SK-N-DZ (cell line): ENCODE results near the gene CDH6. TPM values are rescaled to one million over a fixed set of nuclear protein-coding genes. Genes with fewer than 3 reads are reported as not detected.

ENCODE experiments used
- DNase-seq: peaks from one replicate; pipeline ENCODE4 v3.0.0-alpha.2; 2015; ENCODE audit warnings: low spot score
- polyA plus RNA-seq, 2 experiments: library from polyadenylated mRNA; depleted of rRNA; stranded (reverse); fragments of >200 nt; gene quantifications; 2 replicates each; pipeline ENCODE4 v1.2.3, GENCODE V29; 2014

CDH6 gene
- 6.0 and 6.2 TPM in 2 replicates for polyA plus RNA-seq (2014; cell fraction: cytosol; rRNA removed)
- 3.6 and 3.8 TPM in 2 replicates for polyA plus RNA-seq (2014; cell fraction: nucleus; rRNA removed)

DNA sequence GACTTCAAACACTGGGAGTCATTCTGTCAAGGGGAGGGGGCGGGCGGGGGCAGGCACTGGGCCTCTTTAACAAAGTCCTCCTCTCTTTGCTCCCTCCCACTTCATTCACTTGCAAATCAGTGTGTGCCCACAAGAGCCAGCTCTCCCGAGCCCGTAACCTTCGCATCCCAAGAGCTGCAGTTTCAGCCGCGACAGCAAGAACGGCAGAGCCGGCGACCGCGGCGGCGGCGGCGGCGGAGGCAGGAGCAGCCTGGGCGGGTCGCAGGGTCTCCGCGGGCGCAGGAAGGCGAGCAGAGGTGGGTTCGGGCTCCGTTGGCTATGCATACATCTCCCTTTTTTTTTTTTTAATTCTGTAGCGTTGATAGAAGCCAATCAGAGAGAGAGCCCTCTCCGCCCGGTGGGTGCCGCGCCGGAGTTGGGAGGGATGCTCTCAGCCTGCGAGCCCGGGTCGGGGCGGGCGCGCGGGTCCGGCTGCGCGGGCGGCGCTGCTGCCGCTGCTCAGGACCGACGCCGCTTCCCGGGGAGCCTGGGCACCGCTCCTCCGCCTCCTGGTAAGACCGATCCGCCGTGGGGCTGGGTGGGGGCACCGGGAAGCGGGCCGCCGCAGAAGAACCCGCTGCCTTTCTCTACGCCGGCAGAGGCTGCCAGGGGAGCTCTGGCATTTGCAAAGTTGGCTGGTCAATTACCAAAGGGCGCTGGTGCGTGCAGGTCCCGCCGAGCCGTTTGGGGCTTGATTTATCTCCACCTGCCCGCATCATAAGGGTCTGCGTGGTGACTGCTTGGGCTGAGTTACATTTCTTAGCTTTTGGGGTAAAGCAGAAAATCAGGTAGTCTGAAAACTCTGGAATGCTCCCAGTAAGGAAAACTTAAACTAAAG lies at the start of gene CDH6:
Gene CDH6, plus strand, starts transcription at position 96 of the 877 bp plus-strand sequence. CDS start 73,788 bp downstream, outside the sequence.
- peak; percentile 81 for DNase-seq

DNA sequence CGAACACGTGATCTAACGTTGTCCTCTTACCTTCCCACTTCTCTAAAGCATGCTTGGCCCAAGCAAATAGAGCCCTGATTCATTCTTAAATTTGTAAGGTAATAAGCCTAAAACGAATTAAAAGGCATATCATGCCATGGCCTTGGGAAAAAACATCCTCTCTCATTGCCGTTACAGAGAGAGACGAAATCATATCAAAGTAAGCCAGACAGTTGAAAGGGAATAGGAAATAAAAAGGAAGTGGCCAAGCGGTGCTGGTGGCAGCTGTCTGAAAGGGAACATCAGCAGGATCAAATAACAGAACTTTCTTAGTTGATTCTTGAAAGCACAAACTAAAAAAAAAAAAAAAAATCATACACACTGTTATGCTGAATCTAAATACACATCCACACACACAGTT lies 49.1 kb upstream of the CDH6 start:
- DNase-seq: no peak

DNA sequence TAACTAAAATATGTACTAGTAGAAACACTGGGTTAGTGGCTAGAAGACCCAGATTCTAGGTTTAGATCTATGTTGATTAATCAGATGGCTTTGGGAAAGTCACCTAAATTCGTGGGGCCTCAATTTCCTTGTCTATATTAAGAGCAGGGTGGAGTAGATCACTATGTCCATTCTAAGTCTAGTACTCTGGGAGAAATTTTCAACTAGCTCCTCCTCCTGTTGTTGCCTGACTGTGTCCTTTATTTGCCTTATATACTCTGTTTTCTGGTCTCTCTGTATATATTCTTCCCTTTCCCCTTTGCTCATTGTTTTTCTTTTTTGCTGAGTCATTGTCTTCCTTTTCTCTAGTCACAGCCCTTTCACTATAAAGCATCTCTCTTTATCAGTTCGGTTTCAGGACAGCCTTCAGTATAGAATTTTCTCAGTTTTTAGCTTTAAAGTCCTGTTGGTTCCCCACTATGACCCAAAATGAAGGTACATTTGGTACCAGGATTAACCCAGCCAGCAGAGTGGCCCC lies 44.5 kb upstream of the CDH6 start:
- no peak for DNase-seq

DNA sequence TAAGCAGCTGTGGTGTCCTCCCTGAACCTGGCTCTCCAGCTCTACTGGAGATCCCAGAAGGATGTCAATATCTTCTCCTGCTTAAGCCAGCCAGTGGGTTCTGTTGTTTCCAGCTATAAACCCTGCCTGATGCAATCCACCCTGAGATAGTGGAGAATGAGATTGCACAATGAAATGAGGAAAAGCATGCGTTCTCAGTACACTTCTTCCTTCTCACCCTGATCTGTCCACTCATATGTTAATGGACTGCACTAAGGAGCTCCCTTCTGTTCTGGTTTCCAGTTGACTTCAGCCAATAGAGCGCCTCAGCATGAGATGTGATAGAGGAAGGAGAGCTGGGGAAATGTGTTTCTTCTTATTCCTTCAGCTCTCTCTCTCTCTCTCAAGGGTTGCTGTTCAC lies 40.0 kb upstream of the CDH6 start:
- no peak for DNase-seq

DNA sequence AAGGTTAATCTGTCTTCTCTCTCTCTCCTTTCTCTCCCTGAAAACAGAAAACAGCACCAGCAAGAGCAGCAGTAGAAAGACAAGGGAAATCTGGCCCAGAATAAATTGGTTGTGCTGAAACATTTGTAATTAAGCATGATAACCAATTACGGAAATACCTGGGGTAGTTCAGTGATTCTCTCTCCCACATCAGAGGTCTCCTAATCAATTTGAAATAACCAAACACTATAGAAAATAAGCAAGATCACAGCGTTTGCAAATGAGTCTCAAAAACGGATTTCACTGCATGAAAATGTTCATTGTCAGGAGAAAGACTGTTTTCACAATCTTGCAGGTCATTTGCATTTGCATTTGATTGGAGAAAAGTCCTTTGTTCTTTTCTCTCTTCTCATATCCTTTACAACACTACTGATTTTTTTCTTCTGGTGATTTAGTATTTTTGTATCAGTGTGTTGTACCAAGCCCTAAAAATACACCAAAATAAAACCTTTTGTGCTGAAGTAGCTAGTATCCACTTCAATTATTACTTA lies 36.8 kb upstream of the CDH6 start:
- DNase-seq: no peak

DNA sequence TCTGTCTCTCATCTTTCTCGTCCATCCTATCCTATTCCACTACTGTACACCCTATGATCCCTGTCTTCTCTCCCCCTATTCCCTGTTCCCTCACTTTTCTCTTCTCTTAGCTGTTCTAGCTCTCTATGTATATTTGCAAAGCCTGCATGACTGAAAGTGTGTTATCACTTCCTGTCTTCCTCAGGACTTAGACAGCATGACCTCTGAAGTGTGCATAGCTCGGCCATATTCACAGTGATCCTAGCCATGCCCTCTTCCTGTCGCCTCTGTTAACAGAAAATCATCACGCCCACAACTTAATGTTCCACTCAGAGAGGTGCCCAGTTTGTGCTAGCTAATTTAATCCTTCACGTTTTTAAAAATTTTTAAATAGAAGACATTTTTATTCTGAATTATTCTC lies 35.8 kb upstream of the CDH6 start:
- no peak for DNase-seq

DNA sequence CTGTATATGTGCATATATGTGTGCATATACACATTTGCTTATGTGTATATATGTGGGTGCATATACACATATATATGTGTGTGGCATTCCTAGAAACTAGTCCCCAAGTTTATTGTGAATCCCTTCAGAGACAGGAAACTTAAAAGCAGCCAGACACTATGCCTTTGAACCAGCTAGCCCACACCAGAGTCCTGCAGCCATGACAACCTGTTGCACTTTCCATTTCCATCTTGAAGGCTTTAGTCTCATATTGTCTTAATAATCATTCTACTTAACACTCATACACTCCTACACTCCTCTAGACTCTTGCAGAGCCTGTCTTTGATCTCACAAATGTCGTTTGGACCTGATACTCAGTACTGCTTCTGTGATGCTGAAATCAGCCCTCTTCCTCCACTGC lies 34.8 kb upstream of the CDH6 start:
- no peak for DNase-seq

DNA sequence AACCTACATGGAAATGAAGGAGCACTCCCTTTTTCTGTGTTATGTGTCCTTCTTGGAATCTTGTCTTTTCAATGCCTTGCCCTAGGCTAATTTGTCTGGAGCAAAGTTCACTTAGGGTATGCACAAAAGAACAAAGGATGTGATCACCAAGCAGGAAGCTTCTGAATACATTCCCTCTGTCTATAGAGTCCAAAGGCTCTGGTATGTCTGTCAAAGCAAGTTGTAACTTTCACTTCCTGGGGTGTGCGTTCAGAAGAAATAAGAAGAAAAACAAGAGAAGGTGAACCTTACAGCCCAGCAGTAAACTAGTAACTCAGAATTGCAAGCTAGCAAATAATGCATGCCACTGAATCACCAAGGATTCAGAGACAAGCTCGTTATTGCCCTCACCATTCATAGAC lies 31.7 kb upstream of the CDH6 start:
- no peak for DNase-seq

DNA sequence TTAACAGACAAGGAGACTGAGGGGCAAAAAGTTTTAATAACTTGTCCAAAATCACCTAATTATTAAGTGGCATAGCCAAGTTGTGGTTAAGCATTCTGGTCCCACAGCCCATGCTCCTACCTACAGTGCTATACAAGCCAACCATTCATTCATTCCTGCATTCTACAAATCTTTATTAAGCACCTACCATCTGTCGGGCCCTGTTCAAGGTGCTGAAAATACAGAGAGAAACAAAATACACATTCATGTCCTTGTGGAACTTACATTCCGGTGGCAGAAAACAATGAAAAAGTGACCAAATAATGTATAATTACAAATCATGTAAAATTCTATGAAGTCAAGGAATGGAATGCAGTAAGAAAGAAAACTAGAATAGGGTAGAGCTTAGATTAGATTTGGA lies 27.8 kb upstream of the CDH6 start:
- no peak for DNase-seq

DNA sequence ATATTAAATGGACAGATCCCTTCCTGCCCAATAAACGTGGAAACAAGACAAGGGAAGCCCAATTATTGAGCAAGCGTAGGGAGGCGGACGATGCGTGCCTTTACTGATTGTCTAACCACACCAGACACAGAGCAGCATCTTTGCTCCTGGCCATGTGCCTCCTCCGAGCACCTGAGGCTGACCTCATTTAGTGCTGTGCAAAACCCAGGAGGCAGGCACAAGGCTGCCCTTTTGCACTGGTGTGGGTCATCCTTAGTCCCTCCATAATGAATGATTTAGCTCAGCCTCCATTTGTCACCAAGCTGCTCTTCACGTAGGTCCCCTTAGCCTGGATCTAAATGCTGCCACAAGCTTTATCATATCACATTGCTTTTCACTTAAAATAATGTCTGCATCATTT lies 24.1 kb upstream of the CDH6 start:
- DNase-seq: no peak

DNA sequence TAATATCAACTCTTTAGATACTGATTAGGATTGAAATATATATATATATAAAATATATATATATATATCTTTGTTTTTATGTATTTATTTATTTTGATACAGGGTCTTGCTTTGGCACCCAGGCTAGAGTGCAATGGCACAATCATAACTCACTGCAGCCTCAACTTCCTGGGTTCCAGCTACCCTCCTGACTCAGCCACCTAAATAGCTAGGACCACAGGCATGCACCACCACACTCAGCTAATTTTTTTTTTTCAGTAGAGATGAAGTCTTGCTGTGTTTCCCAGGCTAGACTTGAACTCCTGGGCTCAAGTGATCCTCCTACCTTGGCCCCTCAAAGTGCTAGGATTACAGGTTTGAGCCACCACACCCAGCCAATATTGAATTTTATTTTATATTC lies 20.6 kb upstream of the CDH6 start:
- DNase-seq: no peak

DNA sequence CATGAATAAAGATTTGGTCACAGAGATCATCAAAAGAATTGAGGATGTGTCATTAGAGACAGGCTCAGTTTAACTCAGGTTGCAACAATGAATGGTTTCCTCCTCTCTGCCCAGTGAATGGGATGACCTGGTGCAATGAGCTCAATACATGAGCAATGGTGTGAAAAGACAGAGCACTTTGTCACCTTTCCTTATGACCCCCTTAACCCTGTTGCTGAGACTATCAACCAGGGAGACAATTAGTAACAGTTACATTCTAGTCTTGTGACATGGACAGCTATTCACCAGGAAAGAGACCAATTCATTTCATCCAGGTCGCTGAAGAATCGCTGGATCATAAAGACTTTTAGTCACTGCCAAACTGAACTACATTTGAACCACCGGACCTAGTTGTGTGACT lies 19.9 kb upstream of the CDH6 start:
- DNase-seq: no peak

DNA sequence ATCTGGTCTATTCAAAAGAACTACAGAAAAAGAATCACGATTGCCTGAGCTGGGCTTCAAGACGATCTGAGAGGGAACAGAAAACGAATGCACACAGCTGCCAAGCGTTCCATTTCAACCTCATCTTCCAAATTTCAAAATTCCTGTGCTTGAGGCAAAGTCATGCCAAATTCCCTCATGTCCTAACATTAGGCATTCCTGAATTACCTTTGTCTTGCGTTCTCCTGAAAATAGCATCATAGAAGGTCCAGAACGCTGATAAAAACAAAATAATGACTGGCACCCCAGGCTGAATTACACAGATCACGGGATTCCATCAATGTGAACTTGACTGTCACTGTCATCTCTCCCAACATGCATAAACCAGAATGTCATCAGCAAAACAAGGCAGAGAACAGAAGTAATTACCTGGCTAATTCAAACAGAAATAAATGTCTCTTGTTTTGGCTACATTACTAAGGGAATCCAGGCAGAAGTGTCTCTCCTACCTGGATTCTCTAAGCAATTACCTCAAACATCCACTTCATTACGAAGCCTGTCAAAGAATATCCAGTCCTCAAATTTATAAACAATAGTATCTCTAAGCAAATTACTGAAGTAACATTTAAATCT lies 12.0 kb upstream of the CDH6 start:
- no peak for DNase-seq

DNA sequence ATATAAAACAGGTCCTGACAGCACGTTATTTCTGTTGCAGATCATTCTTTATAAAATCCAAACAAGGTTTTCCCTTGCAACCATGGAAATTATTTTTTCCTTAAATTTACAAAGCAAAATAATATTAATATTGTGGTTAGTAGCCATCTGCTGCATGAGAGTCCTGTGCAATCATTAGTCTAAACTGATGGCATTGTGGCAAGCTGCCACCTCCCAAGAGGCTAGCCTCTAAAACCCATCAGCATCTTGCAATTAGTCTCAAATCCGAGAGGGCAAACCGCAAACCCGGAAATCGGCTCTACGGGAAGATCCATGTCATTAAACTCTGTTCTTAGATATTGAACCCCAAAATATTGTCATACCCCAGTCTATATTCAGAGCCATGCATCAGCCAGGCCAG lies 11.3 kb upstream of the CDH6 start:
- DNase-seq: no peak

DNA sequence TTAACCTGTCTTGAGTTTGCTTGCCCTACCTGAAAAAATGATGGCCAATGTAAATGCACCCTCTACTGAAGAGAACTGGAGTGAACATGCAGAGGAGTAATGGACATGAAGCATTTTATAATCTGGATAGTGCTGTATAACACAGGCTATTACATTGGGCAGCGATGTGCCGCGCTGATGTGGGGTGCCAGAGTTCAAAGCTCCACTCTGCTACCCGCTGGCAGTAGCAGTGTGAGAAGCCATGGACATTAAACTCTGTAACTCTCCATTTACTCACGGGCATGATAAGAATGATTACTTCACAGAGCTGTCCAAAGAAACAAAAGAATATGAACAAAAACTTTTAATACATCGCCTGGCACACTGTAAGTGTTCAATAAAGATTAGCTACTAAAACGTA lies 7.5 kb upstream of the CDH6 start:
- no peak for DNase-seq

DNA sequence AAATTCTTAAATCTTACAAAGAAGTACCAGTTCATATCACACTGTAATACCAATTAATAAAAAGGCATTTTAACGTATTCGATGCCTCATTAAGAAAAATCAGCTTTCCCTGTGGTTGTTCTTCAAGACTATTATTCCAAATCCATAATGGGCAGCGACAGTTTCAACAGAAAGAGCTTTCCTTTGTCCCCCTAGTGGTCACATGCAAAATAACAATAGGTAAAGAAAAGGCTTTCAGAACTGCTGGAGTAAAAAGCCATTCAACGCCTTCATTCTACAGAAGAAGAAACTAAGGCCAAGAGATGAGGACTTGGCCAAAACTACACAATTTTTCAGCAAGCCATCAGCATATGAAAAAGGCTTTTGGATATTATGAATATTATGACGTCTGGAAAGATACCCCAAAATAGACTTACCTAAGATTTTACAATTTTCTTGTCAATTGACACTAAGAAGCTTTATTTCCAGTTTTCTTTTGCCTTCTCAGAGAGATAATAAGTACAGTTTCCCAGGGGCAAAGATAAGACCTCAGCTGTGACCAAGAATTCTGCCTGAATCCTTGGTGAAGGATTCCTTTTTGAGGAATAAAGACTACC lies 6.7 kb upstream of the CDH6 start:
- peak; percentile 57 for DNase-seq

DNA sequence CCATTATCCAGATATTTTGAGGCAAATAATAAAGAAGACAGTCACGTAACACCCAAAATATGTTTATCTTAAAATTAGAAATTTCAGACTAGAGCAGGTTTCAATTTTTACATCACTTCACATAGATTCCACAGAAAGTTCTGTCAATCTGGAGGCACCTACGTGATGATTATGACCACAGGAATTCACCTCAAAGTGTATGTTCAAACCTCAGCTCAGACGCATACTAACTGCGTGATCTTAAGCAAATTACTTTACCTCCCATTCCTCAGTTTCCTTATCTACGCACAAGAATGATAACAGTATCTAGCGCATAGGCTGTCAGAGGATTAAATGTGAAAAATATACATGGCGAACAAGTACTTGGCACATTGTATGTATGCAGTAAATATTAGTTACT lies 5.9 kb upstream of the CDH6 start:
- DNase-seq: no peak

DNA sequence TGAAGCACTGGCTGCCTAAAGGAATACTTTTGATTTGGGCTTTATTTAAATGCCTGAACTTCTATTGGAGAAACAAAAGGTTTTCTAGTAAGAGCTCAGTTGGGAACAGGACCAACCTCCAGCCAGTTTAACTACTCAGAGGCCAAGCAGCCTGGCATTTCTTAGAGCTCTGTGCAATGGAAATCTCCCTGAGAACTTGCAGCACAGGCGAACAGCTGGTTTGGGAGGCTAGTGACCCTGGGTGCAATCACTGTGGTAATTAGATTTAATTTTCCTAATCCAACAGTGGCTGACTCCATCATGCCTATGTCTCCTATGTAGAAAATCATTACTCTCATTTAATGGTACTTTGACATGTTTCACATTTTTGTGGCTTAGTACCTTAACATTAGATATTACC lies 1.0 kb upstream of the CDH6 start:
- peak; percentile 65 for DNase-seq

DNA sequence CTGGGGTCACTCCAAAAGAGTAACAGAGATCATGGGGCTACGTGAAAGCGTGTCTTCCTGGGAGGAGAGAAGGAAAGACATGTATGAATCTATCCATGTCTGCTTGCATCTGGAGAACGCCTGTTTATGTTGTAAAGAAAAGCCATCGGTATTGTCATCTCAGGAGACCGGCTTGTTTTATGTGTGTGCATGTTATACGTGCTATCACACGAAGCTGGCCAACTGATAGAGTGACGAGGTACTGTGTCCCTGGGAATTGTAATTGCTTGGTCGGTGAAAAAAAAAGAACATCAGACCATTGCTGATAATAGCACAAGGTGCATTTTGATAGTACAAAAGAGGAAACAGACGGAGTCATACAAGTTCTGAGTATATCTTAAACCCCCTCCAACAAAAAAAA lies 370 bp upstream of the CDH6 start:
- peak; percentile 39 for DNase-seq

DNA sequence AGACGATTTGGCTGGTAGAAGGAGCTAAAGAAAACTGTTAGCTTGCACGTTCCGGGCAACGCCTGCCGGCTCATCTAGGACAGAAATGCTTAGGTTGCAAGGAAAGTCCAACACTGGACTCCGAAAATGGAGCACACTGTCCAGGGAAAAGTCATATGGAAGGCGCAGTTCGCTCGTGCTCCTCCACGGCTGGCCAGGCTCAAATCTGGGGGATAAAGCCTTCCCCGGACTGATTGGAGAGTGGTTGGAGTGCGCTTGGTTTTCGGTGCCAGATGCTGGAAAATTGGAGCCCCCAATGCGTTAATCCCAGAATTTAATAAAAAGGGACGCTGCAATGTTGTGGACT lies 955 bp downstream of the CDH6 start:
- DNase-seq: no peak

DNA sequence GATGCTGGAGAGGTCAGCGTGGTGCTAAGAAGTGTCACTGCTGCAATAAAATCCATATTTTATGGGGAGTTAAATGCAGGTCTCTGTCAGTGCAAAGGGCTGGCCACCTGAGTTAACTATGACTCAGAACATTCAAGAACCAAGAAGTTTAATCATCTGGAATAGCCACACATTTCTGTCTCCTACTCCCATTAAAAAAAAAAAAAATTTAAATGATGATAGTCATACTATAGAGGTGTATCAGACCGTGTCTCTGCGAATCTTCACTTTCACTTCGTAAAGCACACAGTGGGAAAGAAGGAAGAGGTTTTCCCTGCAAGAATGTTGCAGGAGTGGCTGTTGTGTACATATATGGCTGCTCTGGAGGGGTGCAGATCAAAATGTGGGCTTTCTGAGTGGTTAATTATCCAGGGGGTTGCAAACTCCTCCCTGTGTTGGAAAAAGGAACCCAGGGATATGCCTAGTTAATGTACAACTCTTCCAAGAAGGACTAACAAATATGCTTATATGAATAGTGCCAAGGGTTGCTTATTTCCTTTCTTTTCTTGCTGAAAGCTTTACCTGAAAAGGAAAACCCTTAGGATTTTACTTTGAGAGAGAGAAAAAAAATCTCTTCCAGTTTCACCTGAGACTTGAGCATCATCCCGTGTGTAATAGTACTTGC lies 1.5 kb downstream of the CDH6 start:
- DNase-seq: no peak

DNA sequence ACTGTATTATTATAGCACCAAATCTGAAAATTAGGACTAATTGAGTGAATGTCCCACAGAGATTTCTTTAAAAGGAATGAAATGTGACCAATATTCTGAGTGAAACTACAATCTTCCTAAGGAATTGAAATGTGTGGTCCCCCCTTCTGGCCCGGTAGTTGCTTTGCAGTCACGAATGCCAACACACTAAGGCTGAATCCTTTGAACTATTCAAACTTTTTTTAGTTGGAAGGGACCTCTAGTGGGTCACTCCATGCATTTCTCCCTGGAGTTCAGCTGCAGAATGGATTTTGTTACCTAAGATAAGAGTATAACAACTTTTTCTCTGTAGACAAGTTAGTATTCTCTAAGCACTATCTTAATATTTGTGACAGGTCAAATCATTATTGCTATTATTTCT lies 2.8 kb downstream of the CDH6 start:
- DNase-seq: peak; percentile 29
